Stimulated activated CD8-positive, alpha-beta memory T cell treated with anti-CD3 and anti-CD28 coated beads, Interleukin-7, amount 100 ng/mL, for 4 hours (primary cell): ENCODE data around the gene STON2.
"Not testable (repeated sequence)": the region's sequence is repeated elsewhere in the genome, so short reads cannot be mapped to it uniquely, and the experiment has no call there.

Experiments used
- DNase-seq, 2 donors: peaks; one replicate each; pipeline ENCODE4 v3.0.0-alpha.2; 2020; ENCODE audit warnings: low read depth in 2 of 2

The STON2 gene

GRCh38 chr14:81400202-81400678 is at the start of gene STON2:
STON2 (minus strand) TSS chr14:81400324; CDS start chr14:81398382, 1,942 bp downstream.
- DNase-seq, result no peak

GRCh38 chr14:81449576-81449975 is 49.5 kb upstream of the STON2 start:
- DNase-seq, result no peak

GRCh38 chr14:81449114-81449513 is 49.0 kb upstream of the STON2 start:
- no peak for DNase-seq

GRCh38 chr14:81447021-81447764 is 47.1 kb upstream of the STON2 start:
- no peak for DNase-seq

- no peak for DNase-seq
These were observed 46.3 kb upstream of the STON2 start for GRCh38 chr14:81446279-81447007.

GRCh38 chr14:81441626-81442134 is 41.6 kb upstream of the STON2 start:
- no peak for DNase-seq

- no peak for DNase-seq
These were observed 39.9 kb upstream of the STON2 start for GRCh38 chr14:81440041-81440440.

- DNase-seq, result no peak
These were observed 37.1 kb upstream of the STON2 start for GRCh38 chr14:81437244-81437643.

- peak in 1 of 2 donors; percentile 16 for DNase-seq
These were observed 36.4 kb upstream of the STON2 start for GRCh38 chr14:81436296-81437138.

GRCh38 chr14:81435391-81436295 is 35.5 kb upstream of the STON2 start:
- DNase-seq, result peak in 1 of 2 donors; percentile 4

- DNase-seq, result no peak
These were observed 34.9 kb upstream of the STON2 start for GRCh38 chr14:81435048-81435390.

- DNase-seq, result no peak
These were observed 34.1 kb upstream of the STON2 start for GRCh38 chr14:81434230-81434629.

GRCh38 chr14:81433378-81433777 is 33.3 kb upstream of the STON2 start:
- no peak for DNase-seq

- DNase-seq, result no peak
These were observed 32.1 kb upstream of the STON2 start for GRCh38 chr14:81432219-81432661.

- DNase-seq, result no peak
These were observed 30.1 kb upstream of the STON2 start for GRCh38 chr14:81430235-81430634.

- DNase-seq, result not testable (repeated sequence)
These were observed 29.6 kb upstream of the STON2 start for GRCh38 chr14:81429749-81430148.

- no peak for DNase-seq
These were observed 28.9 kb upstream of the STON2 start for GRCh38 chr14:81429028-81429427.

- DNase-seq, result no peak
These were observed 27.4 kb upstream of the STON2 start for GRCh38 chr14:81427348-81428058.

GRCh38 chr14:81423504-81423903 is 23.4 kb upstream of the STON2 start:
- DNase-seq, result no peak
